Forelimb muscle (tissue), 1 donor: Measurements from ENCODE around the gene SLC38A8. TPM values are rescaled to one million over a fixed set of nuclear protein-coding genes. Genes with fewer than 3 reads are reported as not detected.

ENCODE experiments used
- DNase-seq: peaks from one replicate; pipeline ENCODE4 v3.0.0-alpha.2; 2013; ENCODE audit warnings: low read depth
- polyA plus RNA-seq: library from polyadenylated mRNA; unstranded; fragments of 120-200 nt; gene quantifications from one replicate; pipeline ENCODE4 v1.2.1, GENCODE V29; 2013; ENCODE audit not compliant: insufficient read length

SLC38A8 gene
- polyA plus RNA-seq, 1 donor = not detected

DNA sequence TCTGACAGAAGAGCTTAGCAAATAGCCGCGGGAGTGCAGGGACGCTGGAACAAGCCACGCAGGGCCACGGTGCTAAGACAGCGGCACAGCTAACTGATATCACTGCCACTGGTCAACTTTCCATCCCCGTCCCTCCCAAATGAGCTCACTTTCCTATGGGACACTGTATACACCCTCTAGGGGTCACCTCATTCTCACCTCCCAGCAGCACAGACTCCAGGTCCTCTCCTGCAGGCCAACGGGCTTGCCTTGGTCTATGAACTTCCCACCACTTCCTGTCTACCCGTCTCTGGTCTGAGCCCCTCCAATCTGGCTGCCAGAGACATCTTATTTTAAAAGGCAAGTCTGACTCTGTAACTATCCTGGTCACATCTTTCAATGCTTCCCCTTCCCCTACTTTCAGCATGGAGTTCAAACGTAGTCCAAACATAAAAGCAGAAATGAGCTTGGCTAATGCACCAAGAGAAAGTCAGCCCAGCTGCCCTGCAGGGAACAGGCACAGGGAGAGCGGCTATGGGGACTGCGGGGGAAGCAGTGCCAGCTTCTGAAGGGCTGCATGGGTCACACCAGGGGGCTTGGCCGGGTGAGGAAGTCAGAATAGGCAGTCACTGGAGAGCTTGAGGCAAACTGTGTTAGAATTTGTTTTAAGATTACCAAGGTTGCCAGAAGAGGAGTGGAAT lies 26.3 kb upstream of the SLC38A8 start:
- no peak for DNase-seq

DNA sequence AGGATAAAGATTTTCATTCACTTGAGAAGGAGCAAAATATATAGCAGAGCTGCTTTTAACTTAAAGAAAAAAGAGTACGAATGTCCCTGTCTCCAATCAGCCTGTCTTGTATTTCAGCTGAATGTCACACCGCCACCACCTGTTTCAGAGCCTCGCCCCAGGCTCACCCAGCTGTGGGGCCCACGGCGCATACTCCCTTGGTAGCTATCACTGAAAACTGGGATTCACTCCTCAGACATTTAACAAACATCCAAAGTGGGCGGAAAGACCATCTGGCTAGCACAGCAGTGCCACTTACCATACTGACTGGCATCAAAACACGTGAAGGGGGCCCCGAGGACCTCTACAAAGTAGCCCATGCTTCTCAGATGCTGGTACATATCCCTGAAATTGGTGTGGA lies 25.4 kb upstream of the SLC38A8 start:
- no peak for DNase-seq

DNA sequence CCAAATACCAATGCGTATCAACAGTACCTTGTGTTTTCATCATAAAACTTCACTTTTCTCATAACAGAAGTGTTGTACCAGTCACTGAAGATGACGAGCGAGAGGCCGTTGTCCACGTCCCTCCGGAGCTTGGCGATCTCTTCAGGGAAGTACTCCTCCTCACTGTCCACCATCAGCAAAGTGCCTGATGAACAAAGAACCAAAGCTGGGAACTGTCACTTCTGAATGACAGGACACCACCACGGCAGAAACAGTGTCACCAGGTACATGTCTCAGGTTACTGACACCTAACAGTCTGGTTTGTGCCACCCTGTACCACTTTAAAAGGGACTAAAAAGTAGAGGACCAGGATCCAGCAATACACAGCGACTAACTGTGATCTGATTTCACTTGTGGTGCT lies 25.0 kb upstream of the SLC38A8 start:
- no peak for DNase-seq

DNA sequence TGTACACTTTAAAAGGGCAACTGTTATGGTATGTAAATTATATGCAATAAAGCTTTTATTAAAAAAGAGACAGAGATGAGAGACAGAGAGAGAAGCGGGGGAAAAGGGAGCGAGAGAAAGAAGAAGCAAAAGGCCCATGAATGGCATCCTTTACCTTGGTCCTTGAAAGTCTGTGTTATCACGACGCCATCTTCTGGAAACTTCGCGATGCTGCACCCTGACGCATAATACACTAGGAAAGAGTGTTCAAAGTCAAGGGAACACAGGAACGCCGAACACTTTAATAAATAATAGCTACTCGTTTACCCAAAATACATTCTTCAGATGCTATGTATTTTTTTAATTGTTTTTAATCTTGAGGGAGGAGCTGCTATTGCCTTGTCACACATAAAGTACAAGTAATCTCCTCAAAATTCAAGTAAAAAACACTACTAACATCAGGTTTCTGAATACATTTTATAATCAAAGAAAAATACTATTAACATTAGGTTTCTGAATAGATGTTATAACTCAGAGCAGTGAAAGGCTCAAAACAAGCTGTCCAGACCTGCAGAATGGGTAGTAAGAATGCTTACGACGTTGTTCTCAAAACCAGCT lies 23.0 kb upstream of the SLC38A8 start:
- no peak for DNase-seq

DNA sequence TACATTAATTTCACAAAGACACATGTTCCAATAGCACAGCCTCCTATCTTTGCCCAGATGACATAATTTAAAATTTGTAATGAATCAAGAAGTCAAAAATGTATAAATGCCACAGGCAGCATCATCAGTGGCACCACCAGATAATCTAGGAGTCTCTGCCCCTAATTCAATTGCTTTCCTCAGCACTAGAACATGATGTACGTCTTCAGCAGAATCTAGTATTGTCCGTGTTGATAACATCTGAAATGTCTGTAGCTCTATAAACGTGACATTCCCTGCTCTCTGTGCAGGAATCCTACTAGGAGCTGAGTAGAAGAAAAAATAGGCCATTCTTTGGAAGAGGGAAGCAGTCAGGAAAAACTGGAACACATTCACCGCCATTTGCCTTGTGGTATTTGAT lies 21.4 kb upstream of the SLC38A8 start:
- DNase-seq = no peak

DNA sequence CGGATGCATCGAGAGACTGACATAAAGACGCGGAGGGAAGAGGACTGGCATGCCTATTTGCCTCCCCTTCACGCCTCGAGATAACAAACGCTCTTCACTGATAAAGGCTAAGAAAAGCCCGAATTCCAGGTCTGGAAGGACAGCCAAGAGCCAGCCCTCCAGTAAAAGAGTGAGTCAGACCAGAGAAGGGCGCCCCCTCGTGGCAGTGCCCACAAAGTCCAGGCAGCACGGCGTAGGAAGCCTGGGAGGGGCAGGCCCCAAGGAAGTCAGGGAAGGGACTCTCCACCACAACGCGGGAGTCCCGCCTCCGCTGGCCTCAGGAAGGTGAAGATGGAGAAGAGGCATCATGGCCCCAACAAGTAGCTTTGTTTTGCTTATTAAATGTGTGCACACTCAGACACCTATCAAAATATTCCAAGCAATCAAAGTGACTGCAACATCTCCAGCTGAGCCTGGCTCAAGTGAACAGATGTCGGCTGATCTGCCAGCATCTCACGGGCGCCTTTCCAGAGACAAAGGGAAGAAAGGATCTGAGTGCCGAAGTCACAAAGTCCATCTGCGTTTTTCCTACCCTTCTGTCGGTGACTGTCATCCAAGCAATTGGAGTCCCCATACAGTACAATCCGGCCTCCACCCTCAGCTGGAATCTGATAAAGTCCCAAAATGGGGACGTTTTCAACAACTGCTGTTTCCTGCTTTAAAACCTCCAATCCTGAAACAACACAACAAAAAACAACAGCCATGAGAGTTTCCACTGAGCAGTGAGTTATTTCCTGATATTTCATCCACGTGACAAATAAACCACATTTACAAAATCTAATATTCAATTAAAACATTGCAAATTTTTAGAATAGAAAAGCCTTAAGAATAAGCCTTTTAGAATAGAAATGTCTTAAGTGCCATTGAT lies 20.4 kb upstream of the SLC38A8 start:
- DNase-seq = no peak

DNA sequence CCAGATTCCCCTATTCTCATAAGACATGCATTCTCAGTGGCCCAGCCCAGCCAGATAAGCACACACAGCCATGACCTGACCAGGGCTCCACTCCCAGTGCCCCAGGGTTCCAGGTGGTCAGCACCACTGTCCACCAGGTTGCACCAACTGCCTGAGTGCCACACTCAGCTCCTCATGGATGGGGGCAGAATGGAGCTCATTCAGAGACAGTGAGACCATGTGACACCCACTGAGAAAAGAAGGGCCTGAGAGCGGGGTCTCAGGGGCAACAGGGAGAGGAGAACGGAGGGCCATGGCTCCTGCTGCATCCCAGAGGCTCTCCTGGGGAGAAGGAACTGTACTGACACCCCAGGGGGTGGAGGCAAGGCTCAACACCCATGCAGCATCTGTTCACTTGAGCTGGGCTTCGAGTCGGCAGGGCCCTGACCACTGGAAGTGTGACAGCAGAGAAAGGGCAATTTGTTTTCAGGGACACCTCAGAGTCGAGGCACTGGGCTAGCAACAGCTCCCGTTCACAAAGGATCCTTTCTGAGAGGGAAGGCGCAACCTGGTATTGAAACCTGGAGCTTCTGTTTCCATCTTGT lies 18.7 kb upstream of the SLC38A8 start:
- no peak for DNase-seq

DNA sequence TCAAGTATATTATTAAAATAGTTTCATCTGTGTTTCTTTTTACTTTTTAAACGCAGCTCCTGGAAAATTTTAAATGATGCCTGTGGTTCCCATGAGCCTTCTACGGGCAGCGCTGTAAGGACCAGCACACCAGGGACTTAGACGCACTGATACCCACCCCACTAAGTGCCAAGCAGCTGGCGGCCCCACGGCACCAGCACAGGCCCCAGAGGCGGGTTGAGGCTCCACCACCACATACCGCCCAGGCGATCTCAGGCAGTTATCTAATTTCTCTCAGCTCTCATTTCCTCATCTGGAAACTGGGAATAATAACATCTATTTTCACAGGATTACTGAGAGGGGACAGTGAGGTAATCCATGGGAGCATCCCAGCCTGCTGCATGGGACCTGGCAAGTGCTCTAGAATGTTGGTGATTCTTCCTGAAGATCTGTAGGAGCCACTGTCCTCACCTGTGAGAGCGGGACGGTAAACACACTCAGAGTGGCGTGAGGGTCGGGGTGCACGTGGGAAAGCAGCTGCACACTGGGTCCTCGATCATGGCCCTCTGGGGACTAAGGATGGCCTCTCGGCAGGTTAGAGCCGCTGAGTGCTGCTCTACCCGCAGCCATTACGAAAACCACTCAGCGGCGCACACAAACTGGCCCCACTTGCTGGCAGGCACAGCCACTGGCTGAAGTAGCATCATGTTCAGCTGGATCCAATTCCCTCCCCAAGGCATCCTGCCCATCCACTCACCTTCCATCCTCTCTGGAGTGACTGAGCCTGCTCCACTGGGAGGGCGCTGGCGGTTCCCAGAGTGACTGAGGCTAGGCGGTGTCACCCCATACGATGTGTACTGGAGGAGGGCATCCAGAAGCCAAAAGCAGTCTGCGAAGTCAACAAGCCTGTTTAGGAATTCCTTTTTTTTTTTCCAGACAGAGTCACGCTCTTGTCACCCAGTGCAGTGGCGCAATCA lies 17.6 kb upstream of the SLC38A8 start:
- no peak for DNase-seq

DNA sequence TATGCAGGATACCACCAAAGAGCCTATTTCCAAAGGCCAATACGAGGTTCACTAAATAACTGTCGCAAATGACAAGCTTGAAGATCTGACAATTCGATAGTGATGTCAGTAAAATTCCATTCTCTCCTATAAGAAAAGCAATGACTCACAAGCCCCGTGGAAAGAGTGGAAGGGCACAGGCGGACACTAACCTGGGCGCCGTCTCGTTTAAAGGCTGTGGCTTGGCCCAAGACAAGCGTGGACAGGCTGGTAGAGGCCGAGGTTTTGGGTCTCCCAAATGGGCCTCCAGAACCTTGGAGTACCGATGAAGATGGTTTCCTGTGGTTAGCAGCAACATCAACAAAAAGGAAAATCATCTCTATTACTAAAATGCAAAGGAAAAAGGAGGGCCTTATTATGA lies 16.5 kb upstream of the SLC38A8 start:
- DNase-seq = no peak

DNA sequence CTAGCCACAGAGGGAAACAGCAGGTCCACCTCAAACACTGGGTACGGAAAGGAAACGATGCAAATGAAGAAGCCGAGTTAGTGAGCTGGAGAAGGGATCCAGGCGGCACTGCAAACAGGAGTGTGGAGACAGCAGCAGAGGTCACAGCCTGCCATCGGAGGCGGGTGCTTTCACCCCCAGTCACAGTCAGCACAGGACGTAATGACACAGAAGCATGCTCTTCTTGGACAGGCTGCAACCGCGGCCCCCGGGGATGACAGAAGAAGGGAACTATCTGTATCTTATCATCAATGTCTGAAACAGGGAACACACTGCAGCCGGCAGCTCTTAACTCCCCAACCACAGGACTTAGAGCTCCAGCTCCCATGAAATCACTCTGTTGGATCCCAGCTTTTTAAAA lies 16.1 kb upstream of the SLC38A8 start:
- no peak for DNase-seq

DNA sequence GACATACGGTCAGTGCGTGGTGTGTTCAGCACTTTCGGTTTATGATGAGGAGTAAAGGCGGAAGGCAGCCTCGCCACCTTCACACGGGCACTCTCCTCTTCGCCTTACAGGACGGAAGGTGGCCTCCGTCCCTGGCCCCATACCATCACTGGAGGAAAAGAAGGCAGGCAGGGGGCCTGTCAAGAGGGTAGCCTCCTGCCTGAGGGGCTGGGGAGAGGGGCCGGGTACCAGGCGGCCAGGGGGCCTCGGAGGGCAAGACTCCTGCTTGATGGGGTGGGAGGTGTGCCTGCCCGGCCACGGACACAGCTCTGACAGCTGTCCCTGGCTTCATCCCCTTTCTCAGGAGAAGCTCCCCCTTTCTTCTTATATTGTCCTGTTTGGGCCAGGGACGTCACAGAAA lies 15.6 kb upstream of the SLC38A8 start:
- DNase-seq = no peak

DNA sequence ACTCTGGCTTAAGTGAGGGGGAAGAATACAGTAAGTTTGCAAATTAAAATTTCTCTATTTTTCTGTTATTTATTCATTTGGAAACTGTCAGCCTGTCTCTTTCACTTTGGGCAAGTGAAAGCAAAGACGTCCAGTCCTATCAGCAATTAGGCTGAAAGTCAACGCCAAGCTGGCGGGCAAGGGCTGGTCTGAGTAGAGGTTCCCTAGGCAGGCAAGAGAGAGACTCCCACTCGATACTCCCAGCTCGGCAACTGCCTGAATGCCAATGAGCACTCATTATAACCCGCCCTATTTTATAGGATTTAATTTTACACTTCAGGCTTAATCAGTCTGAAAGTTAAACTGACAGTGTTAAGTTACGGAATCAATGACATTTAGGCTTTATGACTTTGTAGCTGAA lies 14.3 kb upstream of the SLC38A8 start:
- no peak for DNase-seq

DNA sequence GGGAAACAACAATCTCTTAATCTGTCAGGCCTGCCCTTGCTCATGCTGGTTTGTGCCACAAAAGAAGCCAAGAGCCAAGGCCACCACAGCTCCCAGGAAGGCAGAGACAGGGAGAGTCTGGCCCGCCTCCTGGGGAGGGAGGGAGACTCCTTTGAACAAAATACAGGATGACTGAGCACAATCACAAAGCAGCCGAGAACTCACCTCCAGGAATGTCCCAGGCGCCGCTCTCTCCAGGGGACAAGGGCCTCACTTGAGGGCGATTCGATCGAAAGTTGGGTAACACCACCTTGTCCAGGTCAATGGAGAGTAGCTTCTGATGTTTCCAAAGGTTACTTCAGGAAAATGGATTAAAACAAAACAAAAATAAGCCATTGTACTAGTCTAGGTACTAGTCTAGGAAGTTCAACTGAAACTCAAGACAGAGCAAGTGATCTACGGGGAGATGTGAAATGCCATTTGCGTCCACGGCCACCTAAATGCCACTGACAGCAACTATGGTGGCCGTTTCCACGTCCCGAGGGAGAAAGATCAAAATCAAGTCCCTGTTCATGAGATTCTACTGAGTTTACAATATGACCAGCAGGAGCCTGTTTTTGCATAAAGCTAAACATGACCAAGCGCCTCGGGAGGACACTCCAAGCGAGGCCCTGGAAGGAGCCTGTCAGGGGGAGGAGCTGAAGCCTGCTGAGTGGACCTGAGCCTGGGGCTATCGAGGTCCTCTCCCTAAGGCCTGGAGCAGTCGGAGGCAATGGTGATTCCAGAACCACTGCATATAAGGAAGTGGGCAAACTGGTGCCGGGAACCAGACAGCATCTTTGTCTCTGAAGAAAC lies 13.4 kb upstream of the SLC38A8 start:
- DNase-seq = no peak

DNA sequence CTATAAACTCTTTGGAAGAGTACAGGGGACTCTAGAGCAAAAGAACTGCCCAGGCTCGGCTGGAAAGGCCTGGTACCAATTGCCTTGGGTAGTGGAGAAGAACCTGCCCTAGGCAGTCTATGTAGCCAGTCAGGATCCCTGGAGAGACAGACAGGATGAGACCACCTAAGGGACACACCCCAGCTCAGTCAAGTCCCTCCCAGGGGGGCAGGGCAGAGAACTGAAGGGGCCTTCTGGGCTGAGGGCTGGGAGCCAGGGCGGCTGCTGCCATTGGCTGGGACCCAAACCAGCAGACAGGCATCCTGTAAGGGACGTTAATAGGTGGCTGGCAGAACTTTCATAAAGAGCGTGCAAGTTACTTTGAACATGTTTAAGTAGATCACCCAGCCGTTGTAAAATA lies 12.8 kb upstream of the SLC38A8 start:
- no peak for DNase-seq

DNA sequence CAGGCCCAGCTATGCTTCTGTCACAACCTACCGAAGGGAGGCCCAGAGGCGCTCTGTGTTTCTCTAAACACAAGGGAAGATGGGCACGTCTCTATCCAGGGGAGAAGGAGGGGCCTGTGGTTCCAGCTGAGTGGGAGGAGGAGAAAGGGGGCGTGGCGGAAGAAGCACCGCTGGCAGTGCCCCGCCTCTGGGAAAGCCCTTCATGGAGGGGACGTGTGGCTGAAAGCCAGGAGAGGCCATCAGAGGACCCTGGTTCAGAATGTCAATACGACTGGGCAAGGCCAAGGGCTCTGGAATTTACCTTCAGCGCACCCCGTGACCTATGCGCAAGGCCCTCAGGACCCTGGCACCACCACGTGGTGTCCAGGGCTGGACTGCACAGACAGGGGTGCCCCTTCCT lies 12.3 kb upstream of the SLC38A8 start:
- no peak for DNase-seq

DNA sequence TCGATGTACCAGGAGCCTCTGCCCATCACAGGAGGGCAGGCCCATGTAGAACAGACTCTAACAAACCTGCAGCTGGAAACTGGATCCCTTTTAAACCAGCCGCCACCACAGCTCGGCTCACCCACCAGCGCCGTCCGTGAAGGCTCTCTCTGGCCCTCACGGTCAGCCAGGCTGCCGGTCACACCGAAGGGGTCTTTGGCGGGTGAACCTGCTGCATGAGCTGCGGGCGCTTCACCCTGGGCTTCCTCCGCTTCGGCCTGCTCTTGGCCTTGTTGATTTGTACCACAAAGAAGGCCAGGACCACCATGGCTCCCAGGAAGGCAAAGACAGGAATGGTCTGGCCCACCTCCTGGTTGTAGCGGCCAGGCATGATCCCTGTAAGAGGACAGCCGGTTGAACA lies 11.7 kb upstream of the SLC38A8 start:
- no peak for DNase-seq

DNA sequence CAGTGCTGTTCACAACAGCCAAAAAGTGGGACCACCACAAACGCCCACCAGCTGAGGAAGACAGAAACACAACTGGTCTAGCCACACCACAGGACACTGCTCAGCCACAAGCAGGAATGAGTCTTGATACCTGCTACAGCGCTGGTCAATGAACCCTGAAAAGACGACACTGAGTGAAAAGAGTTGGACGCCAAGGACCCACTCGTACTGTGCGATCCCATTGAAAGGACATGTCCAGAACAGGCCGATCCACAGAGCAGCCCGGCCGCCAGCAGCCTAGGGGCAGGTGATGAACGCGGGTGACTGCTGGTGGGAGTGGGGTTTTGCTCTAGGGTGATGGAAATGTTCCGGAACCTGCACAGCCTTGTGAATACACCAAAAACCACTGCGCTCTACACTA lies 10.6 kb upstream of the SLC38A8 start:
- no peak for DNase-seq

DNA sequence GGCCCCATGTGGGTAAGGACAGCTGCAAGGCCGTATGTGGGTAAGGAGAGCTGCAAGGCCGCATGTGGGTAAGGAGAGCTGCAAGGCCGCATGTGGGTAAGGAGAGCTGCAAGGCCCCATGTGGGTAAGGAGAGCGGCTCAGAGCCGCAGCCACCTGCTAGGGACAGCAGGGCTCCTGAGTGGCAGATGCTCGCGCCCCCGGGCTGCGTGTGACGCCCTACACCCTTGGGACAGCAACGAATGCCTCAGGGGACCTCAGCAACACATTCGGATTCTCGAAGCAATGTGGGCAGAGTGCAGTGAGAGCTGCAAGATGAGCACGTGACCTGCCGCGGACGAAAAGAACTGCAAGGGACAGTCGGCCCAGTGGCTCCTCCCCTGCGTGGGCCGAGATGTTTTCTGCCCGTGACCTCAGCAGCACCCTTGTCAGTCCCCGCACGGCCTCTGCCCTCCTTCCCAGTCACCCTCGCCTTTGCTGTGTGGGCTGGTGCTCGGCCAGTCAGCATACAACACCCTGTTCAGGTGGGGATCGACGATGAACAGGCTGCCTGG lies 9.6 kb upstream of the SLC38A8 start:
- no peak for DNase-seq

DNA sequence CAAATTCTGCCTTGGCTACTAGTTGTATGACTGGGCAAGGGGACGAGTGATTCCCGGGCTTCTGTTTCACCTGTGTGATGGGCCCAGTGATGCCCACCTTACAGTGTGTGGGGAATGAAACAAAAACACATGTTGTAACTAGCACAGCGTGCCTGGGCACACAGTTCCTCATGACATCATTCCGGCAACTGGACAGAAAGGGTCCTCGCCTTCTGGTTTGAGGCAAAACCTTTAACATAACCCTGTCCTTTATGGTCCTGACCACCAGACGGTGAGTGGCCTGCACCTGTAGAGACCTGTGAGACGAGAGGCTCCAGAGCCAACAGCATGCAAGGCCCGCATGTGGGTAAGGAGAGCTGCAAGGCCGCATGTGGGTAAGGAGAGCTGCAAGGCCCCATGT lies 7.7 kb upstream of the SLC38A8 start:
- no peak for DNase-seq

DNA sequence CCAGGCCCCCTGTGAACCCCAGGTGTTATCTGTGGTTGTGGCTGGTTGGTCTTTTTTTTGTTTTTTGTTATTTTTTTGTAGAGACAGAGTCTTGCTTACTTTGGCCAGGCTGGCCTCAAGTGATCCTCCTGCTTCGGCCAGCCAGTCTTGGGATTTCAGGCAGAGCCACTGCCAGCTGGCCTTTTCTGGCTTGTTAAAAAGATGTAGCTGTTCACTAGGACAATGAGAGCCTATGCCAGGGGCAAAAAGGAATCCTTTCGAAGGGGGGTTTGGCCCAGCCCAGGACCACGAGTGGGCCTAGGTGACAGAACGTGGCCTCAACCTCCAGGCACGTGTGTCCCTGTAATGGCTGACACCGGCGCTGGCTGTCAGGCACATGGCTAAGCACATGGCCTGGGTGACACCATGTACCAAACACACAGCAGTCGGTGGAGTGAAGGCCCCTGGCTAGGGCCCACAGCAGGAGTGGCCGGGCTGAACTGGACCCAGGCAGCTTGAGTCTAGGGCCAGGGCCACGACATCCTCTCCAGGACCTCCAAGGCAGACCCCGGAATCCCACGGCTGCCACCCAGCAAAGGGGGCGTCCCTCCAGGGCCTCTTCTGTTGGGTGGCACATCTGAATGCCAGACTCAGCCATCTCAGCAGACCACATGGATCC lies 6.9 kb upstream of the SLC38A8 start:
- no peak for DNase-seq
